ACHN (cell line): ENCODE measurements around the gene CSF3.

Source experiments
- DNase-seq: peaks from one replicate; pipeline ENCODE4 v3.0.0-alpha.2; 2015
- in situ Hi-C: cut with HindIII; loops from 2 replicates; pipeline ENCODE4 v1.10.0; 2017; ENCODE audit warnings: low sequenced_read_pairs, low pct_ligation_motif_present, low pct_unique_long_range_greater_than_20kb

The CSF3 gene

DNA sequence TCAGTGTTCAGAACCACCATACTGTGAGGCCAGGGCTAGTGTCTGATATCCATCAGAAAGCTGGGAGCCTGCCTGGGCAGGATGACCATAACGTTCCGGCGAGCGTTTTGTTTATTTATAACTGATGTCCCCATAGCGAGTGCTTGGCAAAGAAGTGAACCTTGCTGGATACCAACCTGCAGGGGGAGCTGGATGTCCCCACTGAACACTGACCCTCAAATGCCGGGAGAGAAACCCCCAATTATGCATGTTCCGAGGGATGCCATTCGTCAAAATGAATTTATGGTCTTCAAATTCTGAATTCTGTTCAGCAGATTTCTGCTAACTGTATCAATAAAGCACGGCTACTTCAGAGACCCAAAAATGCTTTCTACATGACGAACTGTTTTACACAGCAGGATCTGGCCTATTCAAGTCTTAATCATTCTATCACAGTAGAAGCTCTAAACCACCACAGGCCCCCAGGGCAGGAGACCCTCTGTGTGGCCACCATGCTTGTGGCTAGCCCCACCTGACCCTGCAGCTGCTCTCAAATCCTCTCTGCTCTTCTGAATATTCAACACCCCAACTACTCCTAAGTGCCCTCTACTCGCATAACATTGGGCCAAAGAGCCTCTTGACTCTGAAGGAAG is 23.8 kb downstream of the CSF3 start:
- DNase-seq: peak; percentile 77
- in situ Hi-C loops: no loop called here

GRCh38 chr17:40041196-40041595 is 26.0 kb downstream of the CSF3 start:
- in situ Hi-C loops: no loop called here
- no peak for DNase-seq

DNA sequence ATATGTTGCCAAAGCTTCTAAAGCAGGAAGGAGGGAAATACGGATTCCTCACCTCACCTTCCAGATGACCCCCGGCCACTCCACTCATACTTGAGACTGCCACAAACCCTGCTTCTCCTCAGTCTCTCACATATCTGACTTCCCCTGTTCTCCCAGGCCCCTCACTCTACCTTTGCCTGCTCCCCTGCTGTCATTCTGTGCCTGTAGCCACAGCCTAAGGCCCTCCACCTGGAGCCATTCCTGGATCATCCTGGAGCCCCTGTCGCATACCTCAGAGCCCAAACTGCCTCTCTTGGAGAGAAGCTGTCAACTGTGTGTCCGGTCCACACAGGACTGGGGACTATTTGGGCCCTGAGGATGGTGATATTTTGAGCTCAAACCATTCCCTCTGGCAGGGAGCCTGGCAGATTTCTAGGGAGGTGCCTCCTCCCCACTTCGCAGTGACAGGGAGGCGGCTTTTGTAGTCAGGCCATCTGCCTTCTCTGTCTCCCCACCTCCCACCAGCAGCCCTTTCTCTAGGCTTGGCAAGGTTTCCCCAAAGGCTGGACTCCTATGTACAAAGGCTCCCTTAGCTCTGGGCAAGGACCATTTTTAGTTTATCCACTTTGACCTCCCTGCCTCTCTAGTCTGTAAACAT is 41.3 kb downstream of the CSF3 start:
- no peak for DNase-seq
- in situ Hi-C loops: no loop called here

DNA sequence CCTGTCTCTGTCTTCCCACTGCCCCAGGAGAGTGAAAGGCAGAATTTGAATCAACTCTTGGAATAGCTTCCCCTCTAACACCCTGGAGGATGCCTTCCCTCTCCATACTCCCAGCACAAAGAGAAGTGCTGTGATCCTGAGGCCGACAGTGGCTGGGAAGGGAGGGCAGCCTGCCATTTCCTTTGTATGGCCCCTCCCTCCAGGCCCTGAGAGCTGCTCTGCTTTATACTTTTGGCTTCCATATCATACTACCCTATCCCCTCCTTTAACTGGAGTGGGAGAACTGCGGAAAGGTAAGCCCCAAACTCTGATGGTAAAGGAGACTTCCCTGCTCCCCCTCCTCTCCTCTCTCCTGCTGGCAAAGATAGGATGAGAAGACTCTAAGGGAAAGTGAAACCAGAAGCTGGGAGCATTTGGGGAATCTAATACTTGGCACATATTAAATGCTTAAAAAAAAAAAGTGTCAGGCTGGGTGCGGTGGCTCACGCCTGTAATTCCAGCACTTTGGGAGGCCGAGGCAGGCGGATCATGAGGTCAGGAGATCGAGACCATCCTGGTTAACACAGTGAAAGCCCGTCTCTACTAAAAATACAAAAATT is 43.0 kb downstream of the CSF3 start:
- in situ Hi-C loops: no loop called here
- DNase-seq: peak; percentile 44

DNA sequence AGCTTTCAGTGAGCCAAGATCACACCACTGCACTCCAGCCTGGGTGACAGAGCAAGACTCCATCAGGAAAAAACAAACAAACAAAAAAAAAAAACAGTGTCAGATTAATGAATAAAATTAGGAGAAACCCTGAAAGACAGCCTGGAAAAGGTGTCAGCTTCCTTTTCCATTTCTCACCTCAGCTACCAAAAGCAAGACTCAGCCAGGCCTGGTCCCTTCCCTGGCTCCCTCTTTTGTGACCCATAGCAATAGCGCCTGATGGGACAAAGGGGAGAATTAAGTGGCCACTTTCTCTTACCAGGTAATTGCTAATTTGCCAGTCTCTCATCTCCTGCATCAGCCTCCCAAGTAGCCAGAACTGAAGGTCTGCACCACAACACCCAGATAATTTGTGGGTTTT is 43.6 kb downstream of the CSF3 start:
- in situ Hi-C loops: no loop called here

GRCh38 chr17:40059729-40060475 is 44.7 kb downstream of the CSF3 start:
- DNase-seq: no peak
- in situ Hi-C loops: no loop called here

More for the DNA sequence above, 43.6 kb downstream of the CSF3 start:
- DNase-seq: no peak

- no peak for DNase-seq
- in situ Hi-C loops: no loop called here
Measured at GRCh38 chr17:40060887-40061608, 45.8 kb downstream of the CSF3 start.

DNA sequence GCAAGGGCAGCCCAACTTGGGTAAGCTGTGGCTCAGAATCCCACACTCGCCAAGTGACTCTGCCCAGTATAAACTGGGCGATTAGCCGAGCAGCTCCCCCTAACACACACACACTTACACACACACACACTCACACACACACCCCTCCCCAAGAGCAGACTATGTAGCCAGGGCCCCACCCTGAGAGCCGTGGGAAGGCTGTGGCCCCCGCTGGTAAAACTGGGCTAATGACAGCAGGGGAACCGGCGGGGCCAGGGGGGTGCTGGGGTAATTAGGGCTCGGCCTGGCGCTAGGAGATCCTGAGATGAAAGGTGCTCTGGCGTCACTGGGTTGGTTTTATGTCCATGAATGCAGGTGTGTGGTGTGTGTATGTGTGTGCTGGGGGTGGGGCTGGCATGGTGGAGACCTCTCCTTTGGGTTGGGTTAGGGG is 46.4 kb downstream of the CSF3 start:
- in situ Hi-C loops: no loop called here
- DNase-seq: no peak

GRCh38 chr17:40062329-40063186 is 47.3 kb downstream of the CSF3 start, which contains the start of gene THRA:
THRA (plus strand) TSS chr17:40062965; CDS start chr17:40074489, 11,524 bp downstream.
- peak; percentile 71 for DNase-seq
- in situ Hi-C loops: no loop called here

DNA sequence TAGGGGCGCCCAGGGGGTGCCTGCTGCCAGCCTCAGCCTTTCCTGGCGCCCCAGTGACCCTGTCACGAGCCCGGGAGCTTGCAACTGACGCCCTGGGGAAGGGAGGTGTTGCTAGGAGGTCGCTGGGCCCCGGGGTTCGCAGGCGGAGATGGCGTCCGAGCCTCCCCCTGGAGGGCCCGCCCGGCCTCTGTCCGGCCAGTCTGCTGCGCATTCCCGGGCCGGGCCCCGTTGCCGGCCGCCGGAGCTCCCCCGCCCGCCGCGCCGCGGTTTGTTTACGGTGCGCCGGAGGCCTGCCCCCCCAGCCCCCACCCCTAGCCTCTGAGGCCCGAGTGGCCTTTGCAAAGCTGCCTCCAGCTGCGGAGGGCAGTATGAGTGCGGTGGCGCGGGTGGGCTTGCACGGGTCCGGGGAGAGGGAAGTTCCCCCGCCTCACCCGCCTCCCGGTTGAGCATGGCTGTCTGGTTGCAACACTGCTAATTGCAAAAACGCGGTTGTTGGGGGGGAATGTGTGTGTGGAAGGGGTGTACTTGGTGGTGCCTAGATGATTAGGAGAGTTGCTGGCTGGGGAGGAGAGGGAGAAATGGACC is 48.0 kb downstream of the CSF3 start:
- DNase-seq: peak; percentile 42
- in situ Hi-C loops: no loop called here

GRCh38 chr17:40063901-40064531 is 48.8 kb downstream of the CSF3 start:
- DNase-seq: no peak
- in situ Hi-C loops: no loop called here

DNA sequence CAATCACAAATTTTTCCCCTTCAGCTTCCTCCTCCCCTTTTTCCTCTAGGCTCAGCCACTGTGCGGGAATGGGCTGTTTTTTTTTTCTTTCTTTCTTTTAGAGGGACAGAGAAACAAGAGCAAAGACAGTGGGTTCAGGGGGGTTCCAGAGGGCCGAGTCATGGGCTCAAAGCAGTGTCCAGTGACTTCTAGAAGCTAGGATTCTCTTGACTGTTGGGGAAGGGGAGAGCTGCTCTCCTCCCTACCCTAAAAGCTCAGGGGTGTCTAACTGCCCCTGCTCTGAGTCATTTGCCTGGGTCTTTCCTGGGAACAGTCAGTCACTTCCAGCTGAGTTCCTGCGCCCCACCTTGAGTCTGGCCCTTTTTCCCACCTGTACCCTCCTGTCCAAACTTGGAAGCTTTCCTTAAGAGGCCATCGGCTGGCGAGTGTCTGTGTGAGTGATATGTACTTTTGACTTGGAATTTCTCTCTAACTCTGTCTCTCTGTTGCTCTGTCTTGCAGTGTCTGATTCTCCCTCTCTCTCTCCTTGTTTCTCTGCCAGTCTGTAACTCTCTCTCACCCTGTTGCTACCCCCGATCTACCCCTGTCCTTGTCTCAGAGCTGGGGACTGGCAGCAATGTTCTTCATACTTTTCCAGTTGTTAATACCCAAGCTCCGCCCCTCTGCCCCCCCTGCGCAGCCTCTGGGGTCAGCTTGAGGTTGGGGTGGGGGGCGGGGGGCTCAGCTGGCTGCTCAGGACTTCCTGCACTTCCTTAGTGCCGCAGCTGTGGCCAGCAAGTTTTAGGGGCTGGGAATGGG is 49.9 kb downstream of the CSF3 start:
- peak; percentile 33 for DNase-seq
- in situ Hi-C loops: no loop called here

DNA sequence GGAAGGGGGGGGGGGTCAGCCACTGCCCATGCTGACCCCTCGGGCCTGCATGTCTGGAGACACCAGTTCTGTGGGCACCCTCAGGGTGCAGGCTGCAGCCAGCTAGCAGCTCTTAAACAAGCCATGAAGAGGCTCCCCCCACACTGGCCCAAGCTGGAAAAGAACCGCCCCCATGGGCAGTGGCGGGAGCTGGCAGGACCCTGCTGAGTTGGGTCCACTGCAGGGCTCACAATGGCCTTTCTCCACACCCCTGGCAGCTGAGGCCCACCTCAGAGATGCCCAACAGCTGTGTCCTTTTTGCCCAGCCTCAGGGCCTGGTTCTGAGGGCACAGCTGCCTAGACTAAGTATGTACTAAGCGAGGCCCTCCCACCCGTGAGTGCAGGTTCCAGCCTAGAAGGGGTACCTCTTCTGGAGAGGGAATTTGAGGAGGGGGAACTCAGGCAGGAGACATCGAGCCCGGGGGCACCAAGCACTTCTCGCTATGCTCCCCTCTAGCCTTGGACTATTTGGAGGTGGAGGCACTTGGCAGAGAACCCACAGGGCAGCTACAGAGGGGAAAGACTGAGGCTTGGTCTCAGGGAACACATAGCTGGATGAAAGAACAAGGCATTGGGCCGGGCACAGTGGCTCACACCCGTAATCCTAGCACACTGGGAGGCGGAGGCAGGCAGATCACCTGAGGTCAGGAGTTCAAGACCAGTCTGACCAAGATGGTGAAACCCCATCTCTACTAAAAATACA is 50.7 kb downstream of the CSF3 start:
- in situ Hi-C loops: no loop called here

More for the DNA sequence above, 50.7 kb downstream of the CSF3 start:
- no peak for DNase-seq
